ENCODE measurements around the gene CHD9NB. TPM values are rescaled to one million over a fixed set of nuclear protein-coding genes. Genes with fewer than 3 reads are reported as not detected.
"Not testable (repeated sequence)": the region's sequence is repeated elsewhere in the genome, so short reads cannot be mapped to it uniquely, and the experiment has no call there.

Gene CHD9NB
- total RNA-seq, 1 donor from 2014 or later = 0.77 TPM

GRCh38 chr16:53078247-53078646 is 25.6 kb upstream of the CHD9NB start:
- H3K4me1 ChIP-seq = peaks cover 61% of the 10 kb centered on the region
- TF ChIP-seq CTCF (IDR thresholded peaks at IDR 0.05; ENCODE audit: borderline replicate concordance) = no peak
- peaks cover 4% of the 10 kb centered on the region for H3K9me3 ChIP-seq (replicated peaks)
- no peaks in the 10 kb centered on the region for H3K36me3 ChIP-seq
- intact Hi-C loops (cut with micrococcal nuclease) = no loop called here
- no peaks in the 10 kb centered on the region for H3K27me3 ChIP-seq (ENCODE audit: low read depth)
- no peak overlapping the region for H3K4me3 ChIP-seq
- H3K27ac ChIP-seq (replicated peaks) = peak overlapping the region; percentile 94
- no peak for DNase-seq

DNA sequence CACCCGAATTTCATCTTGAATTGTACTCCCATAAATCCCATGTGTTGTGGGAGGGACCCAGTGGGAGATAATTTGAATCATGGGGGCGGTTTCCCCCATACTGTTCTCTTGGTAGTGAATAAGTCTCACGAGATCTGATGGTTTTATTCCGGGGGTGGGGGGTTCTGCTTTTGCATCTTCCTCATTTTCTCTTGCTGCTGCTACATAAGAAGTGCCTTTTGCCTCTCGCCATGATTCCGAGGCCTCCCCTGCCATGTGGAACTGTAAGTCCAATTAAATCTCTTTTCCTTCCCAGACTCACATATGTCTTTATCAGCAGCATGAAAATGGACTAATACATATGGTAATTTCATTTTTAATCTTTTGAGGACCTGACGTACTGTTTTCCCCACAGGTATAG is 22.8 kb upstream of the CHD9NB start:
- H3K36me3 ChIP-seq; H3K9me3 ChIP-seq (replicated peaks); H3K27ac ChIP-seq (replicated peaks); DNase-seq; intact Hi-C loops (cut with micrococcal nuclease); H3K4me3 ChIP-seq; H3K27me3 ChIP-seq (ENCODE audit: low read depth): not testable (repeated sequence)
- H3K4me1 ChIP-seq = peaks cover 61% of the 10 kb centered on the region

GRCh38 chr16:53074296-53074695 is 21.6 kb upstream of the CHD9NB start:
- DNase-seq; intact Hi-C loops (cut with micrococcal nuclease); H3K9me3 ChIP-seq (replicated peaks); H3K27me3 ChIP-seq (ENCODE audit: low read depth); H3K4me3 ChIP-seq; H3K36me3 ChIP-seq: not testable (repeated sequence)
- Histone ChIP-seq H3K4me1 (peaks cover 56% of the 10 kb centered on the region), H3K27ac (replicated peaks) (peak overlapping the region; percentile 7)

- Histone ChIP-seq H3K4me3 (no peak overlapping the region), H3K9me3 (replicated peaks) (peaks cover 4% of the 10 kb centered on the region), H3K4me1 (peaks cover 55% of the 10 kb centered on the region), H3K27ac (replicated peaks) (peak overlapping the region; percentile 85), H3K27me3 (ENCODE audit: low read depth) (no peaks in the 10 kb centered on the region), H3K36me3 (peaks cover 11% of the 10 kb centered on the region)
- intact Hi-C loops (cut with micrococcal nuclease) = no loop called here
- DNase-seq = no peak
- no peak for TF ChIP-seq CTCF (IDR thresholded peaks at IDR 0.05; ENCODE audit: borderline replicate concordance)
Measured at GRCh38 chr16:53073022-53073421, 20.3 kb upstream of the CHD9NB start.

- peaks cover 11% of the 10 kb centered on the region for H3K36me3 ChIP-seq
- H3K27me3 ChIP-seq (ENCODE audit: low read depth) = no peaks in the 10 kb centered on the region
- peaks cover 4% of the 10 kb centered on the region for H3K9me3 ChIP-seq (replicated peaks)
- H3K4me1 ChIP-seq = peaks cover 64% of the 10 kb centered on the region
- intact Hi-C loops (cut with micrococcal nuclease) = no loop called here
- peak overlapping the region; percentile 48 for H3K4me3 ChIP-seq
- no peak for TF ChIP-seq CTCF (IDR thresholded peaks at IDR 0.05; ENCODE audit: borderline replicate concordance)
- H3K27ac ChIP-seq (replicated peaks) = peak overlapping the region; percentile 85
- DNase-seq = peak; percentile 88
Measured at GRCh38 chr16:53071748-53072301, 19.1 kb upstream of the CHD9NB start.

GRCh38 chr16:53069772-53070171 is 17.1 kb upstream of the CHD9NB start:
- intact Hi-C loops (cut with micrococcal nuclease) = no loop called here
- peaks cover 4% of the 10 kb centered on the region for H3K9me3 ChIP-seq (replicated peaks)
- TF ChIP-seq CTCF (IDR thresholded peaks at IDR 0.05; ENCODE audit: borderline replicate concordance) = no peak

More at GRCh38 chr16:53069772-53070171, 17.1 kb upstream of the CHD9NB start:
- no peaks in the 10 kb centered on the region for H3K27me3 ChIP-seq (ENCODE audit: low read depth)
- H3K4me1 ChIP-seq = peaks cover 82% of the 10 kb centered on the region
- H3K36me3 ChIP-seq = peaks cover 11% of the 10 kb centered on the region
- peak overlapping the region; percentile 85 for H3K27ac ChIP-seq (replicated peaks)
- no peak for DNase-seq
- H3K4me3 ChIP-seq = no peak overlapping the region

All from left ventricle myocardium inferior (tissue), 1 donor.